ENCODE results near the gene ADD1.
"Not testable (repeated sequence)": the region's sequence is repeated elsewhere in the genome, so short reads cannot be mapped to it uniquely, and the experiment has no call there.

The ADD1 gene

DNA sequence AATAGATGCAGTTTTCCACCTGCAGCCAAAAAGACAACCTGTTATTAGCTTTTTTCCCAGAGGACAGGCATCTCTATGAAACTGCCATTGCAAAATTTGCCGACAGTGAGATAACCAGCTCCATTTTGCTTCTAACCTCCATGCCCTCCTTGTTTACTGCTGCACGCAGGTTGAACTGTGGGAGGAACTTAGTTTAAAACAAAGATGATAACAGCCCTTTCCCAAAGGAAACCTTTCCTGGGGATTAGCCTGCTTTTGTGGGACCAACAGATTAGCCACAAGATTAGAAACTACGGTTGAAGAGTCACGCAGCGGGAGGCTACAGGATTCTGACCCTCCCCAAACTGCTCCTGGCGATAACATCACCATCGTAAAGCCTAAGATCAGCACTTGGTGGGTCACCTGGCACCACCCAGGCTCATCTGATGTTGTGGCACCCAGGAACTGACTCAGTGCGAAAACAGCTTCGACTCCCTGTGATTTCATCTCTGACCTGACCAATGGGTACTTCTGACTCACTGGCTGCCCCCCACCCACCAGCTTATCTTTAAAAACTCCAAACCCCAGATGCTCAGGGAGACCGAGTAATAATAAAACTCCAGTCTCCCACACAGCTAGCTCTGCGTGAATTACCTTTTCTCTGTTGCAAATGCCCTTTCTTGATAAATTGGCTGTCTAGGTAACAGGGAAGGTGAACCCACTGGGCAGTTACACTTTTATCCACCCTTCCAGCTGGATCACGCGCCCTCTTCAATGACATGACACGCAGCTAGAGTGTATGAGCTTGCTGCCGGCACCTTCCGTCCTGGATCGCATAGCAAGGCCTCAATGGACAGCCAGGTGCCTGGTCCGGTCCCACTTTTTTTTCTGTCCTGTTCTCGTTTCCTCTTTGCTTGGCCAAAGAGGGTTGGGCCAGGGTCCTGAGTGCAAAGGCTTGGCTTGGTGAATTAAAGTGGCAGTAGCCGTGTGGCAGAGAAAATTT, 92.4 kb downstream of the ADD1 start:
- peak; percentile 22 for DNase-seq

- DNase-seq: peak; percentile 59
Observed at GRCh38 chr4:2936773-2937145, 93.1 kb downstream of the ADD1 start.

DNA sequence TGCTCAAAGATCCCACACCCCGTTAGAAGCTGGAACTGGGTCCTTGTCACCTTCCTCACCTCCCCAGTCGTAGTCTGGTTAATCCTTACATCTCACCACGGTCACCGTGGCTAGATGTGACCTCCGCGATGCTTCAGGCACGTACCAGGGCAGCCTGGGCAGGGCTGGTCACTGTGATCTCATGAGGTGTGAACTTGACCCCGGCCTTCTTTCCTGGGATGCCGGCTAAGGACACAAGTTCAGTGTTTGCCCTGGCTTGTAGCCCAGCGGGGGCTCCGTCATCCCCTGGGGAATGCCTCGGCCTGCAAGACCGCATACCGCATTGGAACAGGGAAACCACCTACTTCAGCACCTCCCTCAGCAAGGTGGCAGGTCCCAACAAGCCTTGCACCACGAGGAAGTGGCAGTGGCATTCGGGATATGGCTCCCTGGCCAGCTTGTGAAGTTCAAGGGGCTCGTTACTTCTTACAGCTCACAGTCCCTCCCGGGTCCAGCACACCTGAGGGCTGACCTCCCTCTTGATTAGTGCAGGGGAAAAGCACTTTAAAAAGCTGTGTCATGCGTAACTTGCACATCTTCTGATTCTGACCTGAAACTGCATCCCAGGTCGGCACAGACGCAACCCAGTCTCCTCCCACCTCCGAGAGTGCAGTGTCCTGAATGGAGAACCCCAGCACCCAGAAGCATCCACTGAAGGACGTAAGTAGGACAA, 93.7 kb downstream of the ADD1 start:
- no peak for DNase-seq

- DNase-seq: no peak
Observed at GRCh38 chr4:2937986-2938385, 94.3 kb downstream of the ADD1 start.

DNA sequence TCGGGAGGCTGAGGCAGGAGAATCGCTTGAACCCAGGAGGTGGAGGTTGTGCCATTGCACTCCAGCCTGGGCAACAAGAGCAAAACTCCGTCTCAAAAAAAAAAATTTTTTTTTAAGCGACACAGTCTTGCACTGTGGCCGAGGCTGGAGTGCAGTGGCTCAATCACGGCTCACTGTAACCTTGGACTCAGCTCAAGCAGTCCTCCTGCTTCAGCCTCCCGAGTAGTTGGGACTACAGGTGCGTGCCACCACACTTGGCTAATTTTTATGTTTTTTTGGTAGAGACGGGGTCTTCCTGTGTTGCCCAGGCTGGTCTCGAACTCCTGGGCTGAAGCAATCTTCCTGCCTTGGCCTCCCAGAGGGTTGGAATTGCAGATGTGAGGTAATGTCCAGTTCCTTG, 94.8 kb downstream of the ADD1 start:
- DNase-seq: not testable (repeated sequence)

DNA sequence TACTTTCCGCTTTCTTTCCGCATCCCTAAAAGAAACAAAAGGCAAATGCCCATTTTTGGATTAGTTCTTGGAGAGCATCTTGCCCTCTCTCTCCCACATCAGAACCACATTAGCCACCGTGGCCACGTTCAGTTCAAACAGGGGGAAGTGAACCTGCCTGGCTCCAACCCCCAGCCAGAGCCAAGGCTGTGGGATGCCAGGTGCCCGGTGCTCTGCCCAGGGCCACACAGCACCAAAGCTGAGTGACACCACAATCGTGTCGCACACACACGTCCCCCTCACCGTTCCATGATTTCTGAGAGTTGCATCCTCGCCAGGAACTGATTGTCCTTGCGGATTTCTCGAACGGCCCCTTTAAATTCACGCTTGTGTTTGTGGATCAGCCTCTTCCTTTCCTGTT, 95.3 kb downstream of the ADD1 start:
- DNase-seq: no peak

DNA sequence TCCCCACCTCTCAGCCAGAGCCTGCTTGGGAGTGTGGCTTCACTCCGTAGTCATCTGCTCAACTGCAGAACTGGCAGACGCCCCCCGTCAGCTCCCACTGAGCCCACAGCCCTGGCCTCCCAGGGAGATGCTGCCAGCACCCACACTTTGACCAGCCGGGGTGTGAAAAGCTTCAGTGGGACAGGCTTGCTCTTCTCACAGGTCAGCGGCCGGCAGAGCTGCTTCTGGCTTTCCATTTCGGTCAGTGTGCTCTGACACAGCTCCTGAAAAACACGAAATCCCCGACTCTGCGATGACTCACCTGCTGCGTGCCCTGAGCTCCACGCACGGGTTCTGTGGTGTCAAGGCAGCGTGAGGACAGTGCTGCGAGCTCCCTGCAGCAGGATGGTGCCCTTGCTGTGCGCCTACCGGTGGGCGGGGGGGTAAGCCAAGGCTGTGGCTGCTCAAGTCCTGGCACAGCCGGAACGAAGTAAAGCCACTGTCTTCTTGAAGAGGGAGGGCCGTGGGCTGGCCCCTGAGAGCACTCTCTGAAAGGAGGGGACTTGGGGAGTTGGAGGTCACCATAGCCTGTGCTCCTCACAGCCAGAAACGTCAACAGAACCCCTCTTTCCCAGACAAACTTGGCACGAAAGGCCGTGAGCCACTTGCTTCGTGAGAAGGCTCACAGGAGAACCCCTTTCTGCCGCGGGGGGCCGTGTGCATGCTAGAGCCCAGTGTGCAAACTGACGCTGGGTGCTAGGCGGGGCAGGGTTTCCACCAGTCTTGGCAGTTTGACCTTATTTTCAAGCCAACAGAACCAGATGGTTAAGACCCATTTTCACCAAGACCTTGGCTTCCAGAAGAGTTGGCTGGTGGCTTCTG, 96.0 kb downstream of the ADD1 start:
- DNase-seq: no peak

- DNase-seq: no peak
Observed at GRCh38 chr4:2940267-2941137, 96.9 kb downstream of the ADD1 start.

DNA sequence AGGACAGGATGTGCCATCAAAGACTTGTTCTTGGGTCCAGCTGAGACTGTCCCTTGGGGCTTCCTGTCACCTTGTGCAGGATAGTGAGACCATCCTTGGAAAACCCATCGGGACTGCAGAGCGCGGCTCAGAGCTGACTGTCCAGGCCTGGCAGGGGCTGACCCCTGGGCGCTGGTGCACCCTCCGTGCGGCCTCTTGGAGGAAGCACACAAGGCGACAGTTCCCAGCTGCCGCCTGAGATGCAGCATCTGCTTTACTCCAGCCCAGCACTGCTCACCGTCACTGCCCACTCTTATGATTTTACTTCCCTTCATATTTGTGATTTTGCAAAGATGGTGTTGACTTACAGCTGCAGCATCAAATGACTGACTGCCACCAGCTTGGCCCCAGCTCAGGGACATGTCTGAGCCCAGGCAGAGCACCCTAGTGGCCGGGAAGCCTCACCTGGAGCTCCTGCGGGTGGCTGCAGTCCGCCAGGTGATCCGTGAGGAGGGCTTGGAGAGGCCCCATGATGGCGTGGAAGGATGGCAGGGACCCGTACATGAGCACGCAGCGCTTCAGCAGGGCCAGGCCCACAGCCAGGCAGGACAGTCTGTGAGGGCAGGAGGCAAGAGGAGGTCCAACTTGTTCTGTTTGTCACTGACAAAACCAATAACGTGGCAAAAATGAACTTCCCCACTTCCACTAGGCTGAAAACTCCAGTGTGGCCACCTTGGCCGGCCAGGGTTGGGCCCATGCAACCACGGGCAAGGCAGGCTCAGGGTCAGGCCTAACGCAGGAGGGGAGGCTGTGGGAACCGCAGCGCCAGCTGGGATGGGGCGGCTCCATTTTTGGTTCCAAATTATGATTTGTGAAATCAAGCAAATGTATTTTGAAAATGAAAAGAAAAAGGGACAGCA, 97.7 kb downstream of the ADD1 start:
- no peak for DNase-seq

DNA sequence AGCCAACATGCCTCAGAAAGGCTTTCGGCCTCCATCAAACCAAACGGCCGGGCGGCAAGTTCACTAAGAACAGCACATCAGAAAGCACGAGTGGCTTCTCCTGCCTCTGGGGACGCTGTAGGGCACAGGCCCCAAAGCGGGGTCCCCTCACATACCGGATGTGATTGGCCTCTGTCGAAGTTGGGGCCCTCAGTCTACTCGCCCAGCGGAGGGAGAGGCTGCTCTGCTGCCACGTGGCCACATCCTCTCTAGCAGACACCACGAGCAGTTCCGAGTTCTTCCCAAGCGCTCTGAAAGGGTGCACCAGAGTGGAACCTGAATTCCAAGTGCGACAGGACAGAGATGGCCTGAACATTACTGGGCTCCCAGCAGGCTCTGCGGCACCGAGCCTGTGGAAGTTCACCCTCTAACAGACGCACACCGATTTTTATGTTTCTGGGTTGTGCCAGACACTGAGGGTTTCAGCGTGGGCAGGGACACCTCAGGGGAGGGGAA, 98.4 kb downstream of the ADD1 start:
- DNase-seq: no peak

DNA sequence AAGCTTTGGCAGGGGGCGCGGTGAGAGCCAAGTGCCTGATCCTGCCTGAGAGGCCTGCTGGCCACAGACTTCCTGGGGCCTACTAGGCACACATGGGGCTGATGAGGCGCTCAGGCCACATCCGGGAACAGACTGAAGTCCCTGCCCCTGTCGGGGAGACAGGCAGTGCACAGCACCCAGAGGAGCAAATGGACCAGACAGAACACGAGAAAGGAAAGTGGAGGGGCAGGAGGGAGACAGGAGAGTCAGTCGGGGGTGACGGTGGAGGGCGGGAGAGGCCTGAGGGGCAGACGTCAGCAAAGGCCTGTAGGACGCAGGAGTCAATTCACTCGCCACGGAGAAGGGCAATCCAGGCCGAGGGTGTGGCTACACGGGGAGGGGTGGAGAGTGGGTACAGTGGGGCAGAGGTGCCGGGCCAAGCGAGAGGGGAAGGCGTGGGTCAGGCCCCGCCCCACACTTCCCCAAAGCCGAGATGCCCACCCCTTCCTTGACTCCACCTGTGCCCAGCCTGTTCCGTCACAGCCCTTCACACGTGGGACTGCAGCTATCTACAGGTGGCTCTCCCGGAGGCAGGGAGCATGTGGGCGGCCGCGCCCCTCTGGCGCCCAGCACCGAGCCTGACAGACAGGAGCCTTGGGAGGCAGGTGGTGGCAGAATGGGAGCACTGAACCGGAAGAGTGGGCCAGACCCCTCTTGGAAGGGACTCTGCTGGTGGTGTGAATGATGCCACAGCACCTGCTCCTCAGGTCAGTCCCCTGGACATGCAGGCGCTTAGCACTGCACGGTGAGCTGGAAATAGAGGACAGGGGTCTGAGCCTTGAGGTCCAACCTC, 99.1 kb downstream of the ADD1 start:
- DNase-seq: no peak

DNA sequence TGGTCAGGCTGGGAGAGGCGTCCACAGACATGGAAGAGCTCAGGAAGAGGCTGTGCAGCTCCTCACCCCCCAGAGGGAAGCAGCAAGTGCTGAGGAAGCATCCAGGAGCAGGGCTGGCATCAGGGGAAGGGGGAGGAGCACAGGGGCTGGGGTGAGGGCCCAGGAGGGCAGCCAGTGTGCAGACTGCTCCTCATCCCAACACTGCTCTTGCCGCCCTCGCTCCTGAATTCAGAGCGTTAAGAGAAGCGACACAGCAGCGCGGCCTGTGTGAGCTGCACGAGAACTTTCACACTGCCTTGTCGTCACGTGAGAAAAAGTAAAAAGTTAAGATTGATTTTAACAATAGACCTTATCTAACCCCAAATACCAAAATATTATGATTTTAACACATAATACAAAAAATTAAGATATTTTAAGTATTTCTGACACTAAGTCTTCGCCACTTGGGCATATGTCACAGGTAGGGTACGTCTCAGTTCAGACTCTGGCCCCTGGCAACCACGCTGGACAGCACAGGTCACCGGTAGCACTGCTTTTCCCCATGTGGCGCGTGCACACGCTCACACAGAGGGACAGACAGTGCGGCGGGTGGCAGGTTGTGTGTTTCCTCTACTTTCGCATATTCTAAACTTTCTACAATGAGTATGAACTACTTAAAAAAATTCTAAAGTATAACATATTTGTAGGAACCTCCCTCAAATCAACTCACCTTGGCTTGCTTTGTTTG, 99.9 kb downstream of the ADD1 start:
- DNase-seq: no peak

DNA sequence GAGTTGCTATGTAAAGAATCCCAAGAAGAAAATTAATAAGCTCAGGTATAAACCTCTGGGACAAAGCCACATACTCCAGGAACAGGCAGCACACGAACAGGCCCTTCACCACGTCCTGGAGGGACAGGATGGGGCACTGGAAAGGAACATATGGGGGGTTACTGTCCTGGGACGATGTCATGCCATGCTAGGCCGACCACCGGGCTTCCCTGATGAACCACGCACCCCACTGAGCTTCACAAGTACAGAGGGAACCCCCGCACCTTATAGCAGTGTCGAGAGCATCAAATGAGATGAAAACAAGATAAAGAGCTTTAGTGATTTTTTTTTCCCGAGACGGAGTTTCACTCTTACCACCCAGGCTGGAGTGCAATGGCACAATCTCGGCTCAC, 100.4 kb downstream of the ADD1 start:
- DNase-seq: no peak

- no peak for DNase-seq
Observed at GRCh38 chr4:2944586-2945526, 101.2 kb downstream of the ADD1 start.

- not testable (repeated sequence) for DNase-seq
Observed at GRCh38 chr4:2945619-2946604, 102.3 kb downstream of the ADD1 start.

- DNase-seq: no peak
Observed at GRCh38 chr4:2946812-2947600, 103.4 kb downstream of the ADD1 start.

All from fibroblast of skin of back (primary cell).